K562 (cell line): ENCODE results near the gene PTTG1IP.
A peak's percentile ranks its signal among the peaks of the same experiment; 100 is the strongest.

Source experiments
- ARID4B ChIP-seq: sonication (generic); formaldehyde crosslinking; IDR thresholded peaks from 2 replicates; pipeline ENCODE4 v1.8.0; 2022; ENCODE audit warnings: mild to moderate bottlenecking, missing genetic modification reagents
- CTCF ChIP-seq, 3 experiments: IDR thresholded peaks in 2 of 3; conservative IDR thresholded peaks in 1 of 3; 2 replicates each; pipeline ENCODE4 v1.5.1; 2011 to 2012; ENCODE audit warnings: low read length in 3 of 3, mild to moderate bottlenecking in 3 of 3, control low read depth in 2 of 3, improper control_type of control experiment in 1 of 3, inconsistent platforms in 1 of 3, low read depth in 1 of 3, mixed read lengths in 1 of 3, moderate library complexity in 1 of 3; ENCODE audit not compliant: insufficient read depth in 2 of 3
- JUND ChIP-seq, 2 experiments: IDR thresholded peaks; 2 replicates in 1 of 2; 3 replicates in 1 of 2; pipeline ENCODE4 v1.6.1; 2011; ENCODE audit warnings: borderline replicate concordance in 2 of 2, low read depth in 2 of 2, low read length in 2 of 2, improper control_type of control experiment in 1 of 2, missing biosample characterization in 1 of 2, missing genetic modification characterization in 1 of 2, missing genetic modification reagents in 1 of 2
- KLF16 ChIP-seq: IDR thresholded peaks from 2 replicates; pipeline ENCODE4 v1.6.1; 2016; ENCODE audit warnings: antibody characterized with exemption
- MAFK ChIP-seq: IDR thresholded peaks from 2 replicates; pipeline ENCODE4 v1.6.1; 2011; ENCODE audit warnings: low read length, improper control_type of control experiment
- SIN3A ChIP-seq, 2 experiments: fragments of 150-350 bp in 1 of 2; IDR thresholded peaks; 2 replicates each; pipeline ENCODE4 v1.6.1; 2011 to 2016; ENCODE audit warnings: borderline replicate concordance in 2 of 2, low read depth in 2 of 2, low read length in 2 of 2, mild to moderate bottlenecking in 2 of 2, moderate library complexity in 2 of 2; ENCODE audit not compliant: control insufficient read depth in 1 of 2
- SP1 ChIP-seq: sonication (generic); formaldehyde crosslinking; IDR thresholded peaks from 2 replicates; pipeline ENCODE4 v1.8.1; 2022; ENCODE audit warnings: mild to moderate bottlenecking, missing genetic modification reagents
- TAF1 ChIP-seq: IDR thresholded peaks from 2 replicates; pipeline ENCODE4 v1.6.1; 2011; ENCODE audit warnings: mild to moderate bottlenecking, low read length, moderate library complexity; ENCODE audit not compliant: insufficient read depth, control insufficient read depth, severe bottlenecking; ENCODE audit errors: extremely low read depth
- ZBTB2 ChIP-seq: fragments of 450-650 bp; IDR thresholded peaks from 2 replicates; pipeline ENCODE4 v1.6.1; 2016; ENCODE audit warnings: antibody characterized with exemption
- ZNF699 ChIP-seq: fragments of 250-450 bp; sonication (Bioruptor Pico); IDR thresholded peaks from 2 replicates; pipeline ENCODE4 v1.8.0; 2021; ENCODE audit warnings: mild to moderate bottlenecking, moderate library complexity; ENCODE audit not compliant: insufficient replicate concordance
- ZSCAN29 ChIP-seq: fragments of 450-650 bp; IDR thresholded peaks from 2 replicates; pipeline ENCODE4 v1.6.1; 2017

GRCh38 chr21:44911384-44912157 lies 38.1 kb upstream of the PTTG1IP start:
- TF ChIP-seq KLF16 (peak; percentile 62), SIN3A (IDR thresholded peaks at IDR 0.05; ENCODE audit: borderline replicate concordance in 2 of 2, control insufficient read depth in 1 of 2, low read depth in 2 of 2, low read length in 2 of 2) (no peak), MAFK (no peak), TAF1 (no peak), ARID4B (peak; percentile 64; the same call in 1 of the 2 replicates), SP1 (CRISPR knock-in tag) (no peak), CTCF (IDR thresholded peaks at IDR 0.05 in 2 of 3, conservative IDR thresholded peaks at IDR 0.05 in 1 of 3; ENCODE audit: insufficient read depth in 2 of 3, low read depth in 1 of 3, low read length in 3 of 3) (peak; percentile 90 to 92 (median 91)), ZBTB2 (no peak), JUND (IDR thresholded peaks at IDR 0.05; ENCODE audit: borderline replicate concordance, low read depth, low read length) (0 out of 2 replicates have a peak, but pooled peaks have one; percentile 20), JUND (tag; IDR thresholded peaks at IDR 0.05; ENCODE audit: borderline replicate concordance, low read depth, low read length) (no peak), ZNF699 (CRISPR knock-in tag) (no peak), ZSCAN29 (no peak)
